T-helper 2 cell treated with Interferon-gamma antibody and Interleukin-4, amounts not matched to agents 5 μg/mL and 100 μg/mL, for 36 hours (primary cell): Measurements from ENCODE around the gene KDM5C.
A peak's percentile ranks its signal among the peaks of the same experiment; 100 is the strongest.

Experiments used
- DNase-seq: peaks from one replicate; pipeline ENCODE4 v3.0.0; 2021; ENCODE audit warnings: low spot score
- H3K27ac Mint-ChIP-seq: one replicate; pipeline ENCODE4 v1.8.0; 2021; ENCODE audit warnings: mild to moderate bottlenecking, mixed read lengths
- H3K27me3 Mint-ChIP-seq: one replicate; pipeline ENCODE4 v1.8.0; 2021; ENCODE audit warnings: low read depth, mixed read lengths
- H3K36me3 Mint-ChIP-seq: one replicate; pipeline ENCODE4 v1.8.0; 2021; ENCODE audit warnings: low read depth, mixed read lengths
- H3K4me1 Mint-ChIP-seq: one replicate; pipeline ENCODE4 v1.8.0; 2021; ENCODE audit warnings: low read depth, mixed read lengths
- H3K4me3 Mint-ChIP-seq: one replicate; pipeline ENCODE4 v1.8.0; 2022; ENCODE audit warnings: mild to moderate bottlenecking, moderate library complexity, mixed read lengths
- H3K9me3 Mint-ChIP-seq: one replicate; pipeline ENCODE4 v1.8.0; 2021; ENCODE audit warnings: mixed read lengths

The KDM5C gene

GRCh38 chrX:53257166-53257565 is 32.2 kb upstream of the KDM5C start:
- no peak for DNase-seq
- Mint-ChIP-seq H3K36me3 (no peaks in the 10 kb centered on the region), H3K4me3 (no peak overlapping the region), H3K4me1 (peaks cover 10% of the 10 kb centered on the region), H3K27ac (no peak overlapping the region), H3K27me3 (peaks cover 5% of the 10 kb centered on the region), H3K9me3 (no peaks in the 10 kb centered on the region)

GRCh38 chrX:53256446-53257041 is 31.5 kb upstream of the KDM5C start:
- H3K27me3 Mint-ChIP-seq: peaks cover 2% of the 10 kb centered on the region
- H3K4me3 Mint-ChIP-seq: no peak overlapping the region
- no peak overlapping the region for H3K27ac Mint-ChIP-seq
- no peak for DNase-seq
- no peaks in the 10 kb centered on the region for H3K9me3 Mint-ChIP-seq
- H3K4me1 Mint-ChIP-seq: peaks cover 3% of the 10 kb centered on the region
- H3K36me3 Mint-ChIP-seq: no peaks in the 10 kb centered on the region

- Mint-ChIP-seq H3K4me1 (no peaks in the 10 kb centered on the region), H3K27ac (no peak overlapping the region), H3K27me3 (peaks cover 2% of the 10 kb centered on the region), H3K36me3 (no peaks in the 10 kb centered on the region), H3K9me3 (no peaks in the 10 kb centered on the region), H3K4me3 (no peak overlapping the region)
- no peak for DNase-seq
Observed at GRCh38 chrX:53255738-53256191, 30.8 kb upstream of the KDM5C start.

GRCh38 chrX:53254570-53255461 is 29.8 kb upstream of the KDM5C start:
- H3K36me3 Mint-ChIP-seq: no peaks in the 10 kb centered on the region
- no peaks in the 10 kb centered on the region for H3K4me1 Mint-ChIP-seq
- H3K9me3 Mint-ChIP-seq: no peaks in the 10 kb centered on the region
- no peak overlapping the region for H3K27ac Mint-ChIP-seq
- no peak for DNase-seq
- H3K4me3 Mint-ChIP-seq: no peak overlapping the region
- H3K27me3 Mint-ChIP-seq: no peaks in the 10 kb centered on the region

GRCh38 chrX:53253293-53254020 is 28.4 kb upstream of the KDM5C start:
- no peak overlapping the region for H3K27ac Mint-ChIP-seq
- no peaks in the 10 kb centered on the region for H3K27me3 Mint-ChIP-seq
- no peak overlapping the region for H3K4me3 Mint-ChIP-seq

GRCh38 chrX:53251307-53251706 is 26.3 kb upstream of the KDM5C start:
- Mint-ChIP-seq H3K27me3 (no peaks in the 10 kb centered on the region), H3K36me3 (no peaks in the 10 kb centered on the region), H3K4me3 (no peak overlapping the region), H3K4me1 (no peaks in the 10 kb centered on the region), H3K27ac (no peak overlapping the region), H3K9me3 (no peaks in the 10 kb centered on the region)
- no peak for DNase-seq

More at GRCh38 chrX:53253293-53254020, 28.4 kb upstream of the KDM5C start:
- H3K4me1 Mint-ChIP-seq: no peaks in the 10 kb centered on the region
- no peaks in the 10 kb centered on the region for H3K9me3 Mint-ChIP-seq
- no peak for DNase-seq
- H3K36me3 Mint-ChIP-seq: no peaks in the 10 kb centered on the region

GRCh38 chrX:53250556-53250955 is 25.5 kb upstream of the KDM5C start:
- Mint-ChIP-seq H3K27ac (no peak overlapping the region), H3K27me3 (no peaks in the 10 kb centered on the region), H3K4me1 (no peaks in the 10 kb centered on the region), H3K4me3 (no peak overlapping the region), H3K9me3 (no peaks in the 10 kb centered on the region), H3K36me3 (no peaks in the 10 kb centered on the region)
- no peak for DNase-seq

- H3K27me3 Mint-ChIP-seq: no peaks in the 10 kb centered on the region
- no peaks in the 10 kb centered on the region for H3K9me3 Mint-ChIP-seq
- H3K4me3 Mint-ChIP-seq: no peak overlapping the region
- no peak for DNase-seq
- H3K4me1 Mint-ChIP-seq: no peaks in the 10 kb centered on the region
- no peaks in the 10 kb centered on the region for H3K36me3 Mint-ChIP-seq
- H3K27ac Mint-ChIP-seq: no peak overlapping the region
Observed at GRCh38 chrX:53249408-53250042, 24.5 kb upstream of the KDM5C start.

- Mint-ChIP-seq H3K27me3 (no peaks in the 10 kb centered on the region), H3K9me3 (no peaks in the 10 kb centered on the region), H3K4me3 (no peak overlapping the region), H3K4me1 (no peaks in the 10 kb centered on the region), H3K27ac (no peak overlapping the region), H3K36me3 (no peaks in the 10 kb centered on the region)
- no peak for DNase-seq
Observed at GRCh38 chrX:53247928-53248327, 22.9 kb upstream of the KDM5C start.

- Mint-ChIP-seq H3K4me3 (no peak overlapping the region), H3K27ac (no peak overlapping the region), H3K9me3 (no peaks in the 10 kb centered on the region), H3K27me3 (no peaks in the 10 kb centered on the region), H3K4me1 (no peaks in the 10 kb centered on the region), H3K36me3 (no peaks in the 10 kb centered on the region)
- no peak for DNase-seq
Observed at GRCh38 chrX:53246231-53246630, 21.2 kb upstream of the KDM5C start.

- Mint-ChIP-seq H3K9me3 (no peaks in the 10 kb centered on the region), H3K4me1 (no peaks in the 10 kb centered on the region), H3K27me3 (no peaks in the 10 kb centered on the region), H3K4me3 (no peak overlapping the region), H3K27ac (no peak overlapping the region), H3K36me3 (no peaks in the 10 kb centered on the region)
- DNase-seq: no peak
Observed at GRCh38 chrX:53244610-53245009, 19.6 kb upstream of the KDM5C start.

GRCh38 chrX:53242310-53242709 is 17.3 kb upstream of the KDM5C start:
- H3K27me3 Mint-ChIP-seq: no peaks in the 10 kb centered on the region
- H3K4me3 Mint-ChIP-seq: no peak overlapping the region
- H3K36me3 Mint-ChIP-seq: no peaks in the 10 kb centered on the region
- no peaks in the 10 kb centered on the region for H3K9me3 Mint-ChIP-seq
- no peak for DNase-seq
- H3K4me1 Mint-ChIP-seq: no peaks in the 10 kb centered on the region
- H3K27ac Mint-ChIP-seq: no peak overlapping the region

- Mint-ChIP-seq H3K27ac (no peak overlapping the region), H3K4me1 (no peaks in the 10 kb centered on the region)
- DNase-seq: no peak
Observed at GRCh38 chrX:53241558-53241957, 16.6 kb upstream of the KDM5C start.

GRCh38 chrX:53239474-53239873 is 14.5 kb upstream of the KDM5C start:
- no peaks in the 10 kb centered on the region for H3K4me1 Mint-ChIP-seq
- H3K36me3 Mint-ChIP-seq: no peaks in the 10 kb centered on the region
- no peaks in the 10 kb centered on the region for H3K27me3 Mint-ChIP-seq
- no peak overlapping the region for H3K4me3 Mint-ChIP-seq
- DNase-seq: peak; percentile 6
- H3K27ac Mint-ChIP-seq: no peak overlapping the region
- H3K9me3 Mint-ChIP-seq: no peaks in the 10 kb centered on the region

More at GRCh38 chrX:53241558-53241957, 16.6 kb upstream of the KDM5C start:
- Mint-ChIP-seq H3K36me3 (no peaks in the 10 kb centered on the region), H3K9me3 (no peaks in the 10 kb centered on the region), H3K27me3 (no peaks in the 10 kb centered on the region), H3K4me3 (no peak overlapping the region)
